Fibroblast of skin of abdomen (primary cell): ENCODE measurements around the gene EFNA3.

Experiments used
- DNase-seq: peaks from one replicate; pipeline ENCODE4 v3.0.0-alpha.2; 2013

Gene EFNA3

GRCh38 chr1:155048449-155049334 is 29.9 kb upstream of the EFNA3 start:
- DNase-seq = no peak

- peak; percentile 69 for DNase-seq
These were observed 28.7 kb upstream of the EFNA3 start for GRCh38 chr1:155049651-155050559.

GRCh38 chr1:155050560-155051341 is 27.9 kb upstream of the EFNA3 start, which contains the start of gene ADAM15:
TSS of gene ADAM15 (plus strand) at chr1:155051316. CDS start at chr1:155051387, 71 bp downstream.
- peak; percentile 56 for DNase-seq

- no peak for DNase-seq
These were observed 27.3 kb upstream of the EFNA3 start for GRCh38 chr1:155051342-155051776.

- DNase-seq = no peak
These were observed 26.7 kb upstream of the EFNA3 start for GRCh38 chr1:155051777-155052398.

GRCh38 chr1:155052439-155053395 is 25.9 kb upstream of the EFNA3 start:
- no peak for DNase-seq

GRCh38 chr1:155053531-155054105 is 25.0 kb upstream of the EFNA3 start:
- DNase-seq = no peak

GRCh38 chr1:155057104-155057503 is 21.5 kb upstream of the EFNA3 start:
- DNase-seq = no peak

- no peak for DNase-seq
These were observed 20.8 kb upstream of the EFNA3 start for GRCh38 chr1:155057788-155058211.

GRCh38 chr1:155060736-155061135 is 17.9 kb upstream of the EFNA3 start:
- DNase-seq = no peak

GRCh38 chr1:155061381-155062150 is 17.1 kb upstream of the EFNA3 start:
- DNase-seq = peak; percentile 79

- DNase-seq = no peak
These were observed 16.4 kb upstream of the EFNA3 start for GRCh38 chr1:155062151-155062686.

GRCh38 chr1:155062702-155063411 is 15.8 kb upstream of the EFNA3 start:
- DNase-seq = peak; percentile 37

- peak; percentile 78 for DNase-seq
These were observed 15.0 kb upstream of the EFNA3 start, which contains the start of gene EFNA4 for GRCh38 chr1:155063550-155064110. TSS of gene EFNA4 (plus strand) at chr1:155063740. CDS start at chr1:155063824, 84 bp downstream.

GRCh38 chr1:155064111-155064831 is 14.4 kb upstream of the EFNA3 start:
- DNase-seq = no peak

GRCh38 chr1:155064832-155065429 is 13.7 kb upstream of the EFNA3 start:
- no peak for DNase-seq

- no peak for DNase-seq
These were observed 11.9 kb upstream of the EFNA3 start for GRCh38 chr1:155066777-155067176.
